Hematopoietic multipotent progenitor cell treated with erythropoietin and hydrocortisone succinate and interleukin-3 and kit ligand, for 17 days (in vitro differentiated cells): ENCODE measurements around the gene SPEM3.
A peak's percentile ranks its signal among the peaks of the same experiment; 100 is the strongest.

Source experiments
- DNase-seq: peaks from one replicate; pipeline ENCODE4 v3.0.0-alpha.2; 2015; ENCODE audit warnings: low spot score

SPEM3 gene

DNA sequence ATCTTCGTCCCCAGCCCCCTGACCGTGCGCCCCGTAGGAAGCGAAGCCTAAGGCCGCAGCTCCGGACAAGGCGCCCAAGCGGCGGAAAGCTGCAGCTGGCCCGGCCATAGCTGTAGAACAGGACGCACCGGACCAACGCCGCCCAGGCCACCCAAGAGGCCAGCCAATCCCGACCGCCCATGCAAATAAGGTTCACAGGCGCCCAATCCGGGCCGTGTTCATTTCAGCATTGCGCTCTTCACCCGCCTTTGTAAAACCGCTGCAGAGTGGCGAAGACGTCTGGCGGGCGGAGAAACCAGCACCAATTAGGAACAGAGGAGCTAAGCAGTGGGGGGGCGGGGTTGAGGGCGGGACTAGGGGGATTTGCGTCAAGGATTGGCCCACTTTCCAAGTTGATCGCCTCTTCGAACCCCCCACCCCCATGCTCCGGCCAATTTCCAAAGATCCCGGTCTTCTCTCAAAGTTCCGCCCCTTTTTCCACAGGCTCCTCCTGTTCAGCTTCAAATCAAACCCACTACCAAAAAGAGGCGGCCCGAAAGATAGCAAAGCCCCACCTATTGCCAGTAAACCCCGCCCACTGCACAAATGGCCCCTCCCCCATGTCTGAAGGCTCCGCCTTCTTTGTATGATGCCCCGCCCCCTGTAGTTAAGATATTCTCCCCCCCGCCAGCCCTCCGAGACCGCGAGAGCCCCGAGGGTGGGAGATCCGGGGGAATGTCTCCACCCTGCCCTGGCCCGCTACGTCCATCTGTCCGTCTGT lies 24.5 kb upstream of the SPEM3 start, which contains the start of gene TMEM256:
Gene TMEM256 (minus strand): TSS at position 121 of the 760 bp plus-strand sequence. CDS start 13 bp downstream, at position 108.
- peak; percentile 97 for DNase-seq

DNA sequence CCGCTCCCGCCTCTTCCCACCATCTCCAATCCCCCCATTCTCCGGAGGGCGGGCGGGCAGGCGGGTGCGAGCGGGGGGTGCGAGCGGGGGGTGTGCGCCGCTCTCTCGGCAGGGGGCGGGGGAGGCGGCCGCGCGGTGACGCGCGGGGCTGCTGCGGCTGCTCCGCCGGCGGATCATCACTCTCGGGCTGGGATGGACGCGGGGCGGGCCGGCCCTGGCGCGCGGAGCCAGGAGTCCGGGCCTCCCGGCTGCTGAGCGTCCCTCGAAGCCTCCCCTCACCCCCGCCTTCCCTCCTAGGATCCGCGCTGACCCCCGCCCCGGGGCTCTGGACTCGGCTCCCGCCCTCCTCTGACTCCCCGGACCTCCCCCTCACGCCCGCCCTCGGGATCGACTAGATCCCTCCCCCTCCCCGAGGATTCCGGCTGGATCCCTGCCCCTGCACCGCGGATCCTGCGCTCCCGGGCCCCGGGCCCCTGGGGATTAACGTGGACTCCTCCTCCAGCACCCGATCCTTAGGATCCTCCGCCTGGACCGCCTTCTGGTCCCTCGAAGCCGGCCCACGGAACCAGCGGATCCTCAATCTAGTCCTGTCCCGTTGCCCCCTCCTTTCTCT lies 23.8 kb upstream of the SPEM3 start:
- no peak for DNase-seq

DNA sequence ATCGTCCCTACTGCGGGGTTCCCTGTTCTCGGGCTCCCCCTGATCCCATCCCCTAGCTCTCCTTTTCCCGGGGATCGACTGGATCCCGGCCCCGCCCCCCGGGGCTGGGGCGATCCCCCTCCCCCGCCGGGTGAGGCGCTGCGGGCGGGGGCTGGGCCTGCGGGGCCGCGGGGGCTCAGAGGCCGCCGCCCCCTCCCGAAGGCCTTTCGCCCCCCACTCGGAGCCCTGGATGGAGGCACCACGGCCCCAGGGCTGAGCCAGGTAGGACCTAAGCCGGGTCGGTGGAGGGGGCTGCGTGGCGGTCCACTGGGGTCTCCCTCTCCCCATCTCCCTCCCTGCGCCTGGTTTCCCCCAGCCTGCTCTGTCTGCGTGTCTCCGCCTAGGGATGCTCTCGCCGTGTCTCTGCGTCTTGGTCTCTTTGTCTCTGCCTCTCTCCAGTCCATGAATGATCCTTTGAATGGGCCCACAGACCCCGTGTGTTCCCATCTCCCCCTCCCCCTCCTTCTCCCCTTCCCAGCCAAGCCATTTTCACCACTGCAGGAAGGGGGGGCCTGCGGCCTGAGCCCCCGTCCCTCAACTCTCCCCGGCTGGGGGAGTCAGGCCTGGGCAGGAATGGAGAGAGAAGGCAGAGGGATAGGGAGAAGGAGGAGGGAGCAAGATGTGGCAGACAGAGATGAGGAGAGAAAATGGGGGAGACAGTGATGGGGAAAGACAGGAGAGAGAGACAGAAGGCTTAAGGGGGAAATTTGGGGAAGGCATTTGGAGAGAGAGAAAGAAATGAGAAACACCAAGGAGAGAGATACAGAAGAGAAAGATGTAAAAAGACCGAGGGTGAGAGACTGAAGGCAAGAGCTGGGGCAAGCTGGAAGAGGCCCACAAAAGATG lies 23.1 kb upstream of the SPEM3 start:
- peak; percentile 7 for DNase-seq

DNA sequence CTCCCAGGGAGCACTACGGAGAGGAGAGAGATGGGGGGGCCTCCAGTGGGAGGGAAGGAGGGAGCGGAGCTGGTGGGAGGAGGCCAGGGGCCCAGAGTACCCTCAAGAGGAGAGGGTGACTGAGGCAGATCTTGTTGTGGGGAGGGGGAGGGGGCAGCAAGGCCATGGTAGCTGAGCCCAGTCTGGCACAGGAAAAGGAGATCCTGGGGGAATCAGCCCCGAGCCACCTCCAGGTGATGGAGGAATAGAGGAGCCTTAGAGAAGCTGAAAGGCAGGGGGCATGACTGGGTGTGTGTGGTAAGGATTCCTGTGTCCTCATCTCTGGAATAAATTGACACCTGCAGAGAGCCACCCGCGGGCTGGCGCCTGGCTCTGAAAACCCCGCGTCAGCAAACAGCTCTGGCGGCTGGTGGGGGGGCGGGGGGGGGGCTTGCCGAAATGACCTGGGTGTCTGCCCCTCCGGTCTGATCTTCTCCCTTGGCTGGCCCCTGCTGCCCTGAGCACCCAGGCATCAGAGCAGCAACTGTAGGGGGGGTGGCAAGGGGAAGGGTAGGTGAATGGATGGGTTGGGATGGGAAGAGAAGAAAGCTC lies 22.3 kb upstream of the SPEM3 start:
- DNase-seq: no peak

DNA sequence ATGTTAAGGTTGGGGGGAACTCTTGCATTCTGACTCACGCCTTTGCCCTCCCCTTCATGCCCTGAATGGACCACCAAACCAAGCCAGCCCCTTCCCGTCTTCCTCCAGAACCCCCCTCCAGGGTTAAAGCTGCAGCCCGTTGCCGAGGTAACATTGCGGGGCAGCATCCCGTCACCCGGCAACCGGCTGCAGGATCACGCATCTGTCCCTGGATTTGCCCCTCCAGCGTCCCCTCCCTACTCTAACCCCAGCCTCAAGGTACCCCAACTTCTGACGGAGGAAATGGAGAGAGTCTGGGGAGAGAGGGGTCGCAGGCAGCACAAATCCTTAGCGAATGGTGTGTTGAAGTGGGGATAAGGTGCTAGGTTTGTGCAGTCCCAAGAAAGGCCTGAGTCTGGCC lies 21.6 kb upstream of the SPEM3 start:
- no peak for DNase-seq

DNA sequence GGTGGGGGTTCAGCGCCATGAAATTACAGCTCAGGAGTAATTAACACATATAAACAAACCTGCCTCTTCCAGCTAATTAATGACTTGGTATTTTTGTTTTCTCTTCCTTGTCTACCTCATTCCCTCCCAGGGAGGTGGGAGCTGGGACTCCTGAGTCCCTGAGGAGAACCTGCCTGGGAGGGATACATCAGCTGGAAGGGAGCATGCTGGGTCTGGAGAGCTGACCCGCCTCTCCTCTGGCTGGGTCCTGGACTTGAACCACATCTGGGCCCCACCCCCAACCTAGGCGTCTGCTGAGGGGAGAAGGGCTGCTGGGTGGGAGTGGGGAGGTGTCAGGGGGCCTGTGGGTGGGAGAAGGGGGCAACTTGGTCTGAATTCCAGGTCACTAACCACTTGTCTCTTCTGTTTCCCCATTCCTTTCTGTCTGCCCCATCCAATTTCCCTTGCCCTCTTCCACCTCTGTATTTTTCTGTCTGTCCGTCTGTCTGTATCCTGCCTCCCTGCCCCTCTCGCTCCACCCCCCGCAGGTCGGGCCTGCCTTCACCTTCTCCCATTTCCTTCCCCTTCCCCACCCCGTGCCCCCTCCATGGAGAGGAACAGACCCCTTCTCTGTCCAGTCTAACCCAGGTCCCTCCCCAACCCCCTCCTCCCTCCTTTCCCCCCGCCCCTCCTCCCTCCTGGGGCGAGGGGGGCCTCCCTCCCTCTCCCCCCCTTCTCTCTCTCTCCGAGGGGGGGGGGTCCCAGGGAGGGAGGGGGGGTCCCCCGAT lies 21.0 kb upstream of the SPEM3 start, which contains the start of gene NLGN2:
Gene NLGN2 (plus strand): TSS at position 361 of the 767 bp plus-strand sequence. CDS start 411 bp downstream, outside the sequence.
- no peak for DNase-seq

DNA sequence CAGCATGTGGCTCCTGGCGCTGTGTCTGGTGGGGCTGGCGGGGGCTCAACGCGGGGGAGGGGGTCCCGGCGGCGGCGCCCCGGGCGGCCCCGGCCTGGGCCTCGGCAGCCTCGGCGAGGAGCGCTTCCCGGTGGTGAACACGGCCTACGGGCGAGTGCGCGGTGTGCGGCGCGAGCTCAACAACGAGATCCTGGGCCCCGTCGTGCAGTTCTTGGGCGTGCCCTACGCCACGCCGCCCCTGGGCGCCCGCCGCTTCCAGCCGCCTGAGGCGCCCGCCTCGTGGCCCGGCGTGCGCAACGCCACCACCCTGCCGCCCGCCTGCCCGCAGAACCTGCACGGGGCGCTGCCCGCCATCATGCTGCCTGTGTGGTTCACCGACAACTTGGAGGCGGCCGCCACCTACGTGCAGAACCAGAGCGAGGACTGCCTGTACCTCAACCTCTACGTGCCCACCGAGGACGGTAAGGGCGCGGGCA lies 20.4 kb upstream of the SPEM3 start:
- no peak for DNase-seq

DNA sequence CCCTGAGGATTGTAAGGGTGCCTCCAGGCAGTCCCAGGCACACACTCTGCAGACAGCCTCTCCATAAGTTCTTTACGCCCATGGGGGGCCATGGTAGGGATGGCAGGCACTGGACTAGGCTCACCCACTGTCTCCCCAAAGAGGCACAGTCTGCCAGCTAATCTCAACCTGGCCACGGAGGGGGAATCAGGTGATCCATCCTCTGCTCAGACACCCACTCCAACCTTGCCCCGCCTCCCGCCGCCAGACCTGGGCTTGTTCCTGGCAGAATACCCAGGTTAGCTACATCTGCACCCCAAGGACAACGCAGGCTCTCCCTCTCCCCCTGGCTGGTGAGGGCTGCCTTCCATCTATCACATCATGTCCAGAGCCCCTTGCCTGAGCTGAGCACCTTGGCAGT lies 19.8 kb upstream of the SPEM3 start:
- DNase-seq: no peak

DNA sequence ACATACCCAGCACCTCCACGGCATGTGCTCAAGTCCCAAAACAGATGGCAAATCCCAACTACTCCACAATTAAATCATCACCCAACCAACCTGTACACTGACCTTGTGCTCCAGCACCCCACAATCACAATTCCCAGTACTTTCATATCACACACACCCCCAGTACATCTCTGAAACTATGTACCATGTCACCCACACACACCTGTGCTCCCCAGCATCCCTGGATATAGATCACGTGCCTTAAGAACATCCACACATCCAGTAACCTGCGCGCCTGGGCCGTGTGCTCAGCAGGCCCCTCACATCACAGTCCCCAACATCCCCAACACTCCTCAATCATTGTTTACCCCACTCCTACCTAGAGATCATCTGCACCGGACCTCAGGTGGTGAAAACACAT lies 18.9 kb upstream of the SPEM3 start:
- DNase-seq: no peak

DNA sequence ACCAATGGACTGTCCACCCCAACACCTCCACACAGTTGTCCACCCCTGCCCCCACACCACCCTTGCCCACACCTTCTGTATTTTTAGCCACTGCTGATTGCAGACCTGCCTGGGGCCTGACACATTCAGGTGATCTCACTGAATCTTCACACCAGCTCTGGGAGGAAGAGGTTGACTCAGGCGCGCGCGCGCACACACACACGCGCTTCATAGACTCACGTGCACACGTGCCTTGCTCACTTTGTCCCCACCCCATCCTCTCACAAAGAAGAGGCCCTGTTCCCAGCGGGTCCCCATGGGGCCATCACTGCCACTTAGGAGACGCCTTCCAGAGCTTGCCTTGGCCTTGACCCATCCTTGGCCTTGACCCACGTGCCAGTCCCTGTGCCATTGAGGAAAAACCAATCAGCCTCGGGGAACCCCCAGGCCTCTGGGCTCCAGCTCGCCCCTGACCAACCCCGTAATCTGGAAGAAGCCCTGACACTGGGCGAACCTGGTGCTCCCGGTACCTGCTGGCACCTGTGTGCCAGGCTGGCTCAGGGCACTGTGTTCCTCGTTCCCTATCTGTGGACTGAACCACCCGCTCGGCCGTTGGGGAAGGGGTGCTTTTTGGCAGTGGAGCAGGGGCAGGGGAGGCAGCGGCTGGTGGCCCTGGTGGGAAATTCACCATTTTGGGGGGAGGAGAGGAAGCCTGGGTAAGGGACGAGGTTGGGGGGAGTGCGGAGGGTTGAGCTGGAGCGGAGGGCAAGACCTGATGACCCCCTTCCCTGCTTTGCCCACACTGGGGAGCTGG lies 17.8 kb upstream of the SPEM3 start:
- DNase-seq: no peak

DNA sequence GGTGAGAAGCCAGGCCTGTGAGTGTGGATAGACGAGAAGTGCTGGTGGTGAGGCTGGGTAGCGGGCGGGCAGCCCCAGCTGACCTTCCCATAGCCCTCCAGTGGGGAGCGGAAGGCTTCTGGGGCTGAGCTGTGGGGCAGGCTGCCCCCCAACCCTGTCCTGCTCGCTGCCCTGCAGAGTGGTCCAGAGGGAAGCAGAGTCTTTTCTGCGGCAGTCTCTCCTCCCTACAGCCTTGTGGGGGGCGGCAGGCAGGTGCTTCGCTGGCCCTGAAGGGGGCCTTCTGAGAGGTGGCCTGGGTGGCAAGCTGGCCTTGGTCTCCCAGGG lies 17.3 kb upstream of the SPEM3 start:
- DNase-seq: no peak

DNA sequence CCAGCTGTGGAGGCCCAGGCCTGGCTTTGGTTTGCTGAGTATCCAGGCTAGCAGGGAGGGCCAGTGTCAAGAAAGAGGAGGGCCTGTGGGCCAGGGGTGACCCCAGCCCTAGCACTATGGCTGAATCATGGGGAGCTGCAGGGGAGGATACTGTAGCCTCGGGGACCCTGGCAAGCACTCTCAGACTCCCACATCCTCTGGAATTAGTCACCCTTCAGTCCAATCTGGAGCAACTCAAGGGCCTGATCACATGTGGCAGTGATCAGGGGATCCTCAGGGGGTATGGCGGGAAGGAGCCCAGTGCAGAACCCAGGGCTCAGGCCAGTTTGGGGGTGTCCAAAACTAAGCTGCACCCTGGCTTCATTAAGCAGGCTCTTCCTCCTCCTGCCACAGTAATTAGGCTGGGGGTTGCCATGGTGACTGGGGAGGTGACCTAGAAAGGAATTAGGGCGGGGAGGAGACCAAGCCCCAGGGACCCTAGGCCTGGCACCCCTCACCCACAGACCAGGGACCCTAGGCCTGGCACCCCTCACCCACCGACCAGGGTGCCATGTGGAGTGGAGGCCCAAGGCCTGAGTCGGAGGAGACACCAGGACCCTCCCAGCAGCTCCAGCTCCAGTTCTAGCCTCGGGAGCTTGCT lies 15.2 kb upstream of the SPEM3 start:
- DNase-seq: no peak

DNA sequence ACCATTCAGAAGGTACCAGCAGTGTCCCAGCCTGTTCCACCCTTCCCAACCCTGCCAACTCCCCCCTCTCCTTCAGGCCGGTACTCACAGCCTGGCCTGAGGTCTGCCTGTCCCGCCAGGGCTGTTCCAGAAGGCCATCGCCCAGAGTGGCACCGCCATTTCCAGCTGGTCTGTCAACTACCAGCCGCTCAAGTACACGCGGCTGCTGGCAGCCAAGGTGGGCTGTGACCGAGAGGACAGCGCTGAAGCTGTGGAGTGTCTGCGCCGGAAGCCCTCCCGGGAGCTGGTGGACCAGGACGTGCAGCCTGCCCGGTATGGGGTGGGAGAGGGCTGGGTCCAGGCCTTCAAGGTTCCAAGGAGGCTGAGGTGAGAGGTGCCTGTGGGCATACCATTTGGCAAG lies 13.8 kb upstream of the SPEM3 start:
- no peak for DNase-seq

DNA sequence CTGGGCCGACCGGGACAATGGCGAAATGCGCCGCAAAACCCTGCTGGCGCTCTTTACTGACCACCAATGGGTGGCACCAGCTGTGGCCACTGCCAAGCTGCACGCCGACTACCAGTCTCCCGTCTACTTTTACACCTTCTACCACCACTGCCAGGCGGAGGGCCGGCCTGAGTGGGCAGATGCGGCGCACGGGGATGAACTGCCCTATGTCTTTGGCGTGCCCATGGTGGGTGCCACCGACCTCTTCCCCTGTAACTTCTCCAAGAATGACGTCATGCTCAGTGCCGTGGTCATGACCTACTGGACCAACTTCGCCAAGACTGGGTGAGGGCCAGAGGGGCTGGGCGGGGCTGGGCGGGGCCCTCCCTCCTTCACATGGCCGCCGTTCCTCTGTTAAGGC lies 12.9 kb upstream of the SPEM3 start:
- no peak for DNase-seq

DNA sequence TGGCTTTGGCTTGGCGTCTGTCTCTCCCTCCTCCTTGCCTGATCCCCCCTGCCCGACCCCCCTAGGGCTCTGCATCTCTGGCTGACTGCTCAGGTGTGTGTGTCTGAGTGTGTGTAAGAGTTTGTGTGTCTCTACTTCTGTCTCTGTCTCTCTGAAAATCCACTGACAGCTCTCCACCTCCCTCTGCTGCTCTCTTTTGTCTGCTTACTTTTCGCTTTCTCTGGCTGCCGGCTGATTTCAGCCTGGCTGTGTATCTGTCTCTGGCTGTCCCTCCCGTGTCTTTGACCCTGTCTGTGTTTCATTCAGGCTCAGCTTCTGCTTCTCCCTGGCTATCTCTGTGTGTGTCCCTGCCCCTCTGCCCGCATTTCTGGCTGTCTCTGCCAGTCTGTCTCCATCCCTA lies 12.3 kb upstream of the SPEM3 start:
- no peak for DNase-seq

DNA sequence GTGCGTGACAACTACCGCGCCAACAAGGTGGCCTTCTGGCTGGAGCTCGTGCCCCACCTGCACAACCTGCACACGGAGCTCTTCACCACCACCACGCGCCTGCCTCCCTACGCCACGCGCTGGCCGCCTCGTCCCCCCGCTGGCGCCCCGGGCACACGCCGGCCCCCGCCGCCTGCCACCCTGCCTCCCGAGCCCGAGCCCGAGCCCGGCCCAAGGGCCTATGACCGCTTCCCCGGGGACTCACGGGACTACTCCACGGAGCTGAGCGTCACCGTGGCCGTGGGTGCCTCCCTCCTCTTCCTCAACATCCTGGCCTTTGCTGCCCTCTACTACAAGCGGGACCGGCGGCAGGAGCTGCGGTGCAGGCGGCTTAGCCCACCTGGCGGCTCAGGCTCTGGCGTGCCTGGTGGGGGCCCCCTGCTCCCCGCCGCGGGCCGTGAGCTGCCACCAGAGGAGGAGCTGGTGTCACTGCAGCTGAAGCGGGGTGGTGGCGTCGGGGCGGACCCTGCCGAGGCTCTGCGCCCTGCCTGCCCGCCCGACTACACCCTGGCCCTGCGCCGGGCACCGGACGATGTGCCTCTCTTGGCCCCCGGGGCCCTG lies 11.5 kb upstream of the SPEM3 start:
- DNase-seq: no peak

DNA sequence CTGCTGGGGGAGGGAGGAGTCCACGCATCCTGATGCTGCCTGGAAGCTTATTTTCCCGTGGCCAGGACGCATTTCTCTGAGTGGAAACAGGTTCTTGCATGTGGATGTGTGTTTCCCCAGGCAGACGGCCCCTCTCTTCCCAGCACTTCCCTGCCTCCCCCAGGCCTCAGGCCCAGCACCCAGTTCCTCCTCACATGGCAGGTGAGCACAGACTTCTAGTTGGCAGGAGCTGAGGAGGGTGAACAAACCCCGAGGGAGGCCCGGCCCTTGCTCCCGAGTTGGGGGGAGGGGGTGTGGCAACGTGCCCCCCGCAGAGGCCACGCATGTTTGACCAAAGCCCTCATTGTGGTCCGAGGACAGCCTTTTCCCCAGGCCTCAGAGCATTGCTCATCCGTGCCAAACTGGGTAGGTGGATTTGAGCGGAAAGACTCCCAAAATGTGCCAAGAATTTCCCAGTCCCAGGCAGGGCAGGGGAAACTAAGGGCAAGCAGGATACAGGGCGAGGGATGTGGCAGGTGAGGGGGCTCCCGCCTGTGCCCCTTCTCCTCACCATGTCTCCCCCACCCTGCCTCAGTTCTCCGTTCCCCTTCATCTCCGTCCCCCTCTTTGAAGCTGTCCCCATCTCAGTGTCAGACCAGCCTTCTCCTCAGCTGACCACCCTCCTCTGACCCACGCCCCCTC lies 10.0 kb upstream of the SPEM3 start:
- DNase-seq: no peak

DNA sequence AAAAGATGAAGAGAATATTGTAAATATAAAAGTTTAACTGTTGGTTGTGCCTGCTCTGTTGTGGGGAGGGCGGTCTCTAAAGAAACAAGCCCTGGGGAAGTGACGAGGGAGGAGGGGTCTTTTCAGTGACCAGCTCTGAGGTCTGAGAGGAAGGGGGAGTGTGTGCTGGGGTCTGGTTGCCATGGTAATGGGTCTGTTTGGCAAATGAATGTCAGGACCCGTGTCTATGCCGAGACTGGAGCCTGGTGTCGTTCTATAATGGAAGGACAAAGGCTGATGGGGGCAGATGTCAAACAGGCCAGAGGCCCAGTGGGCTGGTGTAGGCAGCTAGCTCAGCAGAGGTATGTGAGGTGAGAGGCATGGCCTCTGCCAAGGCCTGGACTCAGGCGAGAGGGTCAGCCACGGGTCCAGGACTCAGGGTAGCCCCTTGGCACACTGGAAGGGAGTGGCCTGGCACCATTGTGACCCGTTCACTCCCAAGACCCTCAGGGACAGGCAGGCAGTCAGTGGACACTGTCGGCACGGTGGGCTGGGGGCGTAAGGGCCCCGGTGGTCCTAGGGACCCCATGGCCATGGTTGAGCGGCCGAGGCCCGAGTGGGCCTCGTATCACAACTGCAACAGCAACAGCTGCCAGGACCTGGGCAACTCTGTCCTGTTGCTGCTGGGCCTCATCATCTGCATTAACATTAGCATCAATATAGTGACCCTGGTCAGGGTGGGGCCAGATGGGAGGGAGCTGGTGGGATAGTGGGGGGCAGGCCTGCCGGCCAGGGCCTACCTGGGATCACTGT lies 8.6 kb upstream of the SPEM3 start, which contains the start of gene SPEM1:
Gene SPEM1 (plus strand): TSS at position 506 of the 792 bp plus-strand sequence. CDS start 61 bp downstream, at position 567.
- no peak for DNase-seq
